Stimulated activated CD8-positive, alpha-beta memory T cell treated with anti-CD3 and anti-CD28 coated beads, Interleukin-15, amount 100 ng/mL, for 48 hours (primary cell): Measurements from ENCODE around the gene SLC22A23.
"Not testable (repeated sequence)": the region's sequence is repeated elsewhere in the genome, so short reads cannot be mapped to it uniquely, and the experiment has no call there.

Source experiments
- DNase-seq, 2 donors: peaks; one replicate each; pipeline ENCODE4 v3.0.0-alpha.2; 2020; ENCODE audit warnings: low read depth in 2 of 2

SLC22A23 gene

GRCh38 chr6:3385660-3386151 lies 71.1 kb downstream of the SLC22A23 start:
- no peak for DNase-seq

GRCh38 chr6:3385181-3385580 lies 71.7 kb downstream of the SLC22A23 start:
- not testable (repeated sequence) for DNase-seq

- DNase-seq, result no peak
Measured at GRCh38 chr6:3384241-3385143, 72.4 kb downstream of the SLC22A23 start.

- DNase-seq, result no peak
Measured at GRCh38 chr6:3383525-3383924, 73.3 kb downstream of the SLC22A23 start.

- no peak for DNase-seq
Measured at GRCh38 chr6:3382326-3383279, 74.2 kb downstream of the SLC22A23 start.

GRCh38 chr6:3381233-3381921 lies 75.5 kb downstream of the SLC22A23 start:
- DNase-seq, result no peak

GRCh38 chr6:3380344-3381232 lies 76.3 kb downstream of the SLC22A23 start:
- no peak for DNase-seq

- no peak for DNase-seq
Measured at GRCh38 chr6:3379482-3380060, 77.3 kb downstream of the SLC22A23 start.

GRCh38 chr6:3378808-3379207 lies 78.0 kb downstream of the SLC22A23 start:
- DNase-seq, result not testable (repeated sequence)

- not testable (repeated sequence) for DNase-seq
Measured at GRCh38 chr6:3378398-3378782, 78.5 kb downstream of the SLC22A23 start.

GRCh38 chr6:3377536-3378397 lies 79.1 kb downstream of the SLC22A23 start:
- no peak for DNase-seq

- DNase-seq, result no peak
Measured at GRCh38 chr6:3376893-3377535, 79.8 kb downstream of the SLC22A23 start.

- no peak for DNase-seq
Measured at GRCh38 chr6:3376064-3376463, 80.8 kb downstream of the SLC22A23 start.

- no peak for DNase-seq
Measured at GRCh38 chr6:3373597-3374203, 83.2 kb downstream of the SLC22A23 start.

- no peak for DNase-seq
Measured at GRCh38 chr6:3372912-3373554, 83.8 kb downstream of the SLC22A23 start.

GRCh38 chr6:3372184-3372846 lies 84.5 kb downstream of the SLC22A23 start:
- no peak for DNase-seq

- no peak for DNase-seq
Measured at GRCh38 chr6:3371222-3371949, 85.5 kb downstream of the SLC22A23 start.
